Nephron progenitor cell (in vitro differentiated cells): Measurements from ENCODE around the gene CNR1.

Experiments used
- DNase-seq: peaks from one replicate; pipeline ENCODE4 v3.0.0; 2021
- H3K27ac Mint-ChIP-seq: 2 replicates; pipeline ENCODE4 v1.8.0; 2021; ENCODE audit warnings: mild to moderate bottlenecking, moderate library complexity, mixed read lengths
- H3K27me3 Mint-ChIP-seq: 2 replicates; pipeline ENCODE4 v1.8.0; 2021; ENCODE audit warnings: mild to moderate bottlenecking, low read depth, mixed read lengths; ENCODE audit not compliant: poor library complexity
- H3K36me3 Mint-ChIP-seq: 2 replicates; pipeline ENCODE4 v1.8.0; 2021; ENCODE audit warnings: low read depth, mixed read lengths
- H3K4me1 Mint-ChIP-seq: 2 replicates; pipeline ENCODE4 v1.8.0; 2021; ENCODE audit warnings: mixed read lengths
- H3K4me3 Mint-ChIP-seq: 2 replicates; pipeline ENCODE4 v1.8.0; 2021; ENCODE audit warnings: mild to moderate bottlenecking, moderate library complexity, mixed read lengths
- H3K9me3 Mint-ChIP-seq: 2 replicates; pipeline ENCODE4 v1.8.0; 2021; ENCODE audit warnings: mild to moderate bottlenecking, moderate library complexity, mixed read lengths
- TF ChIP-seq, protein P1 (sequence below): fragments of 200-600 bp; sonication (generic); IDR thresholded peaks from 2 replicates; pipeline ENCODE4 v1.5.0; 2021; ENCODE audit warnings: antibody characterized with exemption

CNR1 gene

DNA sequence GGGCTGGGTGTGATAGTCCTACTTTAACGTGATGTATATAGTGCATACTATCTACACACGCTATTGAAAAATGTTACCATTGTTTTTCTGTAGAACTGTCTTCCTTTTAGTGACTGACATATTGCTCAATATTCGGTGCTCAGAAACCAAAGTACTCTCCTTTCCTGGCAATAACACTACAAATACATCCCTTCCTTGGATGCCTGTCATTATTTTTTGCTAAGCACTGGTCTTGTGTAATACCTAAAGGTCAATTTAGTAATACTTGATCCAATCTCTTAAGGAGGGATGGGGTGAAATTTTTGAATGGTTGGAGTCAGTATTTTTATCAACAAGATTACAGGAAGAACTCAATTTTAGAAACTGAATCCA is 23.9 kb downstream of the CNR1 start:
- no peak overlapping the region for H3K4me3 Mint-ChIP-seq
- no peaks in the 10 kb centered on the region for H3K9me3 Mint-ChIP-seq
- H3K36me3 Mint-ChIP-seq = peaks cover 18% of the 10 kb centered on the region
- TF ChIP-seq, protein P1, sequence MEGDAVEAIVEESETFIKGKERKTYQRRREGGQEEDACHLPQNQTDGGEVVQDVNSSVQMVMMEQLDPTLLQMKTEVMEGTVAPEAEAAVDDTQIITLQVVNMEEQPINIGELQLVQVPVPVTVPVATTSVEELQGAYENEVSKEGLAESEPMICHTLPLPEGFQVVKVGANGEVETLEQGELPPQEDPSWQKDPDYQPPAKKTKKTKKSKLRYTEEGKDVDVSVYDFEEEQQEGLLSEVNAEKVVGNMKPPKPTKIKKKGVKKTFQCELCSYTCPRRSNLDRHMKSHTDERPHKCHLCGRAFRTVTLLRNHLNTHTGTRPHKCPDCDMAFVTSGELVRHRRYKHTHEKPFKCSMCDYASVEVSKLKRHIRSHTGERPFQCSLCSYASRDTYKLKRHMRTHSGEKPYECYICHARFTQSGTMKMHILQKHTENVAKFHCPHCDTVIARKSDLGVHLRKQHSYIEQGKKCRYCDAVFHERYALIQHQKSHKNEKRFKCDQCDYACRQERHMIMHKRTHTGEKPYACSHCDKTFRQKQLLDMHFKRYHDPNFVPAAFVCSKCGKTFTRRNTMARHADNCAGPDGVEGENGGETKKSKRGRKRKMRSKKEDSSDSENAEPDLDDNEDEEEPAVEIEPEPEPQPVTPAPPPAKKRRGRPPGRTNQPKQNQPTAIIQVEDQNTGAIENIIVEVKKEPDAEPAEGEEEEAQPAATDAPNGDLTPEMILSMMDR = no peak
- H3K27me3 Mint-ChIP-seq = peaks cover 2% of the 10 kb centered on the region
- DNase-seq = no peak
- no peaks in the 10 kb centered on the region for H3K4me1 Mint-ChIP-seq
- no peak overlapping the region for H3K27ac Mint-ChIP-seq

DNA sequence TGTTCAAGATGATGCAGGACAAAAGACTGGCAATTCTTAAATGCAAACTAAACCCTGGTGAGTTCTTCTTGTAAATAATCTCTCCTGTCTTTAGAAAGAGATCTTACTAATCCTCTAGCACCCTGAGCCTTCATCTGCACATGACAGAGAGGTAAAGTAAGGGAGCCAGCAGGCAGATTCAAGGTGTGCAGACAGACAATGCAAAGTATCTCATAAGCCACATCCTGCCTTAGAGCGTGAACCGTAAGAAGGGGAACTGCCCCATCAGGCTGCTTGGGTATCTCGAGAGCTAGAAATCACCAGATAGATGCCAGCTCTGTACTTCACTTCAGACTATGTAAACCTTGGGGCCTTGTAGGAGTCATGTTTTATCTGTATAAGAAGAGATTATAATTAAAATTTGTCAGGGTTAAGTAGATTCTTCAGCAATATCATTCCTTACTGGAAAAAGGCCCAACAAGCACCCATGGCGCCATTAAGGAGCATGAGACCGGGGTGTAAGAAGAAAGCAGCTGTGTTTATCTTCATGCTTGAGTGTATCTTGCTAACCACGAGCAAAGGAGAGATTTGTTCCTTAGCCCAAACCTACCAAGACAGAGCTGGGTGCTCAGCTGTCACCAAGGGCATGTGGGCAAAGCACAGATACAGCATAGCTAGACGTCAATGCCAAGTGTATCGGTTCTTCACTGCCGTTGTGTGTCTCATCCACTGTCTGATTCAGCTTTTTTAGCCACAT is 24.4 kb downstream of the CNR1 start:
- H3K4me1 Mint-ChIP-seq = no peaks in the 10 kb centered on the region
- DNase-seq = no peak
- no peak overlapping the region for H3K4me3 Mint-ChIP-seq
- TF ChIP-seq, protein P1 = no peak
- no peak overlapping the region for H3K27ac Mint-ChIP-seq
- peaks cover 18% of the 10 kb centered on the region for H3K36me3 Mint-ChIP-seq
- peaks cover 2% of the 10 kb centered on the region for H3K27me3 Mint-ChIP-seq
- H3K9me3 Mint-ChIP-seq = no peaks in the 10 kb centered on the region

DNA sequence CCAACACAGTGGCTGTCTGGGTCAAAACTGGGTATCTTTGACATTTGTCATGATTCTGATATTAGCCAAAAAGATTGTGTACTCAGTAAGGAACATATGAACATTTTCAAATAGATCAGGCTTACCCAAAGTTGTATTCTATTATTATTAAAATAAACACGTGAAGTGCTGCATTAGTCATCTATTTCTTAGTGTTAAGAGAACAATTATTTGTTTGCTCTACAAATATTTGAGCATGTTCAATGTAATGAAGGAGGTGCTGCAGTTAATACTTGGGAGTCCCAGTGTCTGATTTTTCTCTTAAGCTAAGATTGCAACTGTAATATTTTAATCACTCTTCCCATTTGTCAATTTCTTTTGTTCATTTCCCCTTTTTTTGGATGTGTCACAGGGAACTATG is 28.2 kb downstream of the CNR1 start:
- no peaks in the 10 kb centered on the region for H3K4me1 Mint-ChIP-seq
- no peaks in the 10 kb centered on the region for H3K9me3 Mint-ChIP-seq
- DNase-seq = no peak
- H3K27me3 Mint-ChIP-seq = peaks cover 2% of the 10 kb centered on the region
- H3K4me3 Mint-ChIP-seq = no peak overlapping the region
- H3K36me3 Mint-ChIP-seq = no peaks in the 10 kb centered on the region
- H3K27ac Mint-ChIP-seq = no peak overlapping the region
- TF ChIP-seq, protein P1 = no peak

DNA sequence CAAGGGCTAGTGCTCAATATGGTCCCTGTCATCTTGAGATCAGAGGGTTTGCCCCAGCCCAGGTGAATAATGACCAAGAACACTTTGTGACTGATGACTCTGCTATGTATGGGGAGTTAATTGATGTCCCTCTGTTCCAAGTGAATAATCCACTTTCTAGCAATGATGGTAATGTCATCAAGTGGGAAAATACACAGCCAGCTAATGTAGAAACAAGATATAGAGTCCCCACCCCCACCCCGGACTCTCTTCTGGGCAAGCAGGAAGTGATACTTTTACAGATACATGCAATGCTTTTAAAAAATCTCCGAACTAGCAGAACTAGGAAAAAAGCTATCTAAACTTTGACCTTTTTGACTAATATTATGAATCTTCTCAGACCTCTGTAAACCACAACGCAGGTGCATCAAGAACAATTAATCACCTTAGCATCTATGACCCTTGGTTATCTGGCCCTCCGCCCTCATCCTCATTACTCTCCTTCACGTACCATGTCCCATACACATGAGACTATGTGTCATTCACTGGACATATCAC is 30.5 kb downstream of the CNR1 start:
- Mint-ChIP-seq H3K4me3 (no peak overlapping the region), H3K27me3 (peaks cover 2% of the 10 kb centered on the region), H3K36me3 (no peaks in the 10 kb centered on the region), H3K9me3 (no peaks in the 10 kb centered on the region), H3K27ac (no peak overlapping the region), H3K4me1 (no peaks in the 10 kb centered on the region)
- no peak for DNase-seq
- TF ChIP-seq, protein P1 = no peak

DNA sequence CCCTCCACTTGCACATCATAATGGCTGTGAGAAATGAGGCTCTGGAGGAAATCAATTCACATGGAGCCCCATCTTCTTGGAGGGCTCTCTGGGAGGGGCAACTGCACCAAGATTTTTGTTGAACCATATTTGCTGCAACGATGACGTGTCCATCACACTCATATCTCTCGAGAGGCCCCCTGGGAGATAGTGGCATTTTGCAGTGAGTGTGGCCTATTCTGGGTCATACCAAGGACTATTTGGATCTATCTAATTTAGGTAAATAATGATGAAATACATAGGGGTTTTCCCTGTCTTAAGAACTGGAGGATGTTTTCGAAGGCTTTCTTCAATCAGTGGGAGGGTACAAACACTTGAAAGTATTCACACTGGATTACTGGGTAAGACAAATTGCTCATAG is 31.6 kb downstream of the CNR1 start:
- H3K27ac Mint-ChIP-seq = no peak overlapping the region
- no peaks in the 10 kb centered on the region for H3K9me3 Mint-ChIP-seq
- no peak for DNase-seq
- H3K4me3 Mint-ChIP-seq = no peak overlapping the region
- no peaks in the 10 kb centered on the region for H3K4me1 Mint-ChIP-seq
- peaks cover 5% of the 10 kb centered on the region for H3K27me3 Mint-ChIP-seq
- TF ChIP-seq, protein P1 = no peak
- no peaks in the 10 kb centered on the region for H3K36me3 Mint-ChIP-seq

DNA sequence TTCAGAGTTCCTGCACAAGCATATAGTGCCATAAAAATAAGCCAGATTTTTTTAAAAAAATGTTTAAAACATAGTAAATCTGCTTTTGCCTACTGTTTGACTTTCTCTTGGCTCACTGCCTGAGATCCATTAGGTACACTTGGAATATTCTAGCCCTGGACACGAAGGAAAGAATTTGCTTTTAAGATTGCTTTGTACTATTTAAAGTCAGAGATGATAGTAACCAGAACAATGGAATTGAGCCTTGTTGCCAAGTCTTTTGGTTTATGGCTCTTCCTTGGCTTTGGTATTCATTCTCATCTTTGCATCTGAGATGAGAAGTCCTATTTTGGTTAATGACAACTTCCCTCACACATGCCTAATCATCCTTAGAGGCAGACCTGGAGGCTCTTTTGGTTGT is 32.4 kb downstream of the CNR1 start:
- H3K27ac Mint-ChIP-seq = no peak overlapping the region
- TF ChIP-seq, protein P1 = no peak
- H3K27me3 Mint-ChIP-seq = peaks cover 5% of the 10 kb centered on the region
- H3K4me1 Mint-ChIP-seq = no peaks in the 10 kb centered on the region
- DNase-seq = no peak
- H3K4me3 Mint-ChIP-seq = no peak overlapping the region
- H3K9me3 Mint-ChIP-seq = no peaks in the 10 kb centered on the region
- no peaks in the 10 kb centered on the region for H3K36me3 Mint-ChIP-seq
